Measurements from ENCODE around the gene KCNQ5. TPM values are rescaled to one million over a fixed set of nuclear protein-coding genes. Genes with fewer than 3 reads are reported as not detected.

KCNQ5 gene
- total RNA-seq, 2 experiments from 2014 or later: 2.6 to 3.9 TPM

GRCh38 chr6:72984981-72985665 lies 363.3 kb downstream of the KCNQ5 start:
- Mint-ChIP-seq H3K36me3 (ENCODE audit: low read depth) (no peaks in the 10 kb centered on the region), H3K9me3 (peaks cover 14% of the 10 kb centered on the region), H3K27me3 (no peaks in the 10 kb centered on the region), H3K27ac (no peak overlapping the region), H3K4me1 (no peaks in the 10 kb centered on the region), H3K4me3 (no peak overlapping the region)
- CTCF ChIA-PET: interaction anchor here (0.6 kb wide), 1 partner anchor 11 kb away, joined by 5 read pairs; no protein-coding TSS in a partner anchor
- POLR2A ChIA-PET: no interaction called here
- no peak for DNase-seq

DNA sequence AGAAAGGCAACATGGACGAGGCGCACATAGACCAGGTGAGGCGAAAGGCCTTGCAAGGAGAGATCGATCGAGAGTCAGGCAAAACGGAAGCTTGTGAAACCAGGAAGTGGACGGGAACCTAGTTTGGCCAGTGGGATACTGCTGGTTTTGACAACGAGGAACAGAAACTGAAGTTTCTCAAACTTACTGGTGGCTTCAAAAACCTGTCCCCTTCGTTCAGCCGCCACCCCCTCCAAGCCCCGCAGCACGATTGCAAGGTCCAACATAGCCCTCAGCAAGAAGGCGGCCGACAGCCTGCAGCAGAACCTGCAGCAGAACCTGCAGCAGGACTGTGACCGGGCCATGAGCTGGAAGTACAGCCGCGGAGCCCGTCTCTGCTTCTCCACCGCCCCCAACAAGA lies 365.4 kb downstream of the KCNQ5 start:
- H3K4me1 Mint-ChIP-seq: no peaks in the 10 kb centered on the region
- H3K27ac Mint-ChIP-seq: no peak overlapping the region
- no peaks in the 10 kb centered on the region for H3K36me3 Mint-ChIP-seq (ENCODE audit: low read depth)
- H3K27me3 Mint-ChIP-seq: no peaks in the 10 kb centered on the region
- DNase-seq: no peak
- peaks cover 14% of the 10 kb centered on the region for H3K9me3 Mint-ChIP-seq
- H3K4me3 Mint-ChIP-seq: no peak overlapping the region
- CTCF ChIA-PET: no interaction called here
- POLR2A ChIA-PET: no interaction called here

DNA sequence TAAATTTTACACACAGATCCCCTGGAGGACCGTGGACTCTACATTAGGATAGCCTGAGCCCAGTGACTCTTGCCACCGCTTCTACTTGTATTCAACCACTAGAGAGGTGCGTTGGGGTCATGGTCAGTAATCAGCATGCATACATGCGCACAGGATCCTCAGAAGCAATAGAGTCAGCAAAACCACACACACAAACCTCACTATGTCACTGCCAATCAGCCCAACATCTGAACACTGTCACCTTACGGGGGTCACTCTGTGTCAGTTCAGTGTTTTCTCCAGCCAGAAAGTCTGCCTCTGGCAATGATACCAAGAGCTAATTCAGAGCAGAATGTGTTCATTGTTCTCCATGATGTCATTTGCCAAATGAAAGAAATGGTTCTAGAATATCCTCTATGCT lies 378.1 kb downstream of the KCNQ5 start:
- H3K27ac Mint-ChIP-seq: no peak overlapping the region
- H3K4me1 Mint-ChIP-seq: no peaks in the 10 kb centered on the region
- H3K27me3 Mint-ChIP-seq: no peaks in the 10 kb centered on the region
- H3K4me3 Mint-ChIP-seq: no peak overlapping the region
- no peak for DNase-seq
- POLR2A ChIA-PET: no interaction called here
- CTCF ChIA-PET: no interaction called here
- H3K36me3 Mint-ChIP-seq (ENCODE audit: low read depth): no peaks in the 10 kb centered on the region
- no peaks in the 10 kb centered on the region for H3K9me3 Mint-ChIP-seq

- POLR2A ChIA-PET: no interaction called here
- CTCF ChIA-PET: interaction anchor here (0.6 kb wide), 1 partner anchor 1219 kb away, joined by 4 read pairs; no protein-coding TSS in a partner anchor
- H3K4me1 Mint-ChIP-seq: no peaks in the 10 kb centered on the region
- H3K27me3 Mint-ChIP-seq: no peaks in the 10 kb centered on the region
- H3K9me3 Mint-ChIP-seq: no peaks in the 10 kb centered on the region
- H3K36me3 Mint-ChIP-seq (ENCODE audit: low read depth): no peaks in the 10 kb centered on the region
- H3K27ac Mint-ChIP-seq: no peak overlapping the region
- no peak for DNase-seq
- H3K4me3 Mint-ChIP-seq: no peak overlapping the region
Observed at GRCh38 chr6:73000460-73000859, 378.6 kb downstream of the KCNQ5 start.

DNA sequence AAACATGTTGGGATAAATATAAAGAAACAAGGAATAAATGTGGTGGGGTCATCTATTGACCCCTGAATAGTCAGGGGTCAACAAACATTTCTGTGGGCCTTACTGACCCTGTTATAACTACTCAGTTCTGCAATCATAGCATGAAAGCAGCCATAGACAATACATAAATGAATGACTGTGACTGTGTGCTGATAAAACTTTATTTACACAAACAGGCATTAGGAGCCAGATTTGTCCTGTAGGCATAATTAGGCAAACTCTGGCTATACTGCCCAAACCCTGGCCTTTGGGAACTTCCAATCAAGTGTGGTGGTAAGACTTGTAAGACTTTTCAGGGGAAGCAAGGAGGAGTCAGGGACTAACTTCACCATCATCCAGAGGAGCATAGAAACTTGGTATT lies 380.7 kb downstream of the KCNQ5 start:
- Mint-ChIP-seq H3K4me1 (no peaks in the 10 kb centered on the region), H3K4me3 (no peak overlapping the region), H3K9me3 (no peaks in the 10 kb centered on the region), H3K27me3 (no peaks in the 10 kb centered on the region), H3K36me3 (ENCODE audit: low read depth) (no peaks in the 10 kb centered on the region), H3K27ac (no peak overlapping the region)
- ChIA-PET CTCF (interaction anchor here (0.6 kb wide), 1 partner anchor 225 kb away, joined by 3 read pairs; no protein-coding TSS in a partner anchor), POLR2A (no interaction called here)
- DNase-seq: no peak

DNA sequence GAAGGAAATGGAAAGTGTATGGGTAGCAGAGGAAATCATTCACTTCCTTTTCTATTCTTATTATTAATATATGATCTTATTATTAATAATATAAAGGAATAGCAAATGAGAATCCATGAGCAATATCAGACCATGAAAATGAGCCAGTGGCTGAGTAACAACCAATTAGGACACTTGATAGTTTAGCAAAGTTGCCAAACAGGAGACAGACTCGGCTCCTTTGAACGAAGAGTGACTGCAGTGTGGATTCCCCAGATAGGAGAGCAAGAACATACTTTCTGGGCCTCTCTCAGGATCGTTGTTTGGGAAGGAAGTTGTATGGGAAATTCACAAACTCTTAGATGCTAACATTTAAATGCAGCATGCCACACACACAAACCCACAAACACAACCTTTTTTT lies 381.4 kb downstream of the KCNQ5 start:
- CTCF ChIA-PET: no interaction called here
- H3K27me3 Mint-ChIP-seq: no peaks in the 10 kb centered on the region

GRCh38 chr6:73004231-73004630 lies 382.4 kb downstream of the KCNQ5 start:
- H3K4me1 Mint-ChIP-seq: no peaks in the 10 kb centered on the region
- DNase-seq: no peak
- POLR2A ChIA-PET: no interaction called here
- H3K4me3 Mint-ChIP-seq: no peak overlapping the region
- no peaks in the 10 kb centered on the region for H3K36me3 Mint-ChIP-seq (ENCODE audit: low read depth)
- H3K27ac Mint-ChIP-seq: no peak overlapping the region
- H3K27me3 Mint-ChIP-seq: no peaks in the 10 kb centered on the region
- CTCF ChIA-PET: no interaction called here
- H3K9me3 Mint-ChIP-seq: no peaks in the 10 kb centered on the region

More for the DNA sequence above, 381.4 kb downstream of the KCNQ5 start:
- H3K36me3 Mint-ChIP-seq (ENCODE audit: low read depth): no peaks in the 10 kb centered on the region
- no peak overlapping the region for H3K4me3 Mint-ChIP-seq
- no peaks in the 10 kb centered on the region for H3K4me1 Mint-ChIP-seq
- no peak overlapping the region for H3K27ac Mint-ChIP-seq
- no peaks in the 10 kb centered on the region for H3K9me3 Mint-ChIP-seq
- POLR2A ChIA-PET: no interaction called here
- DNase-seq: no peak

- DNase-seq: no peak
- Mint-ChIP-seq H3K4me3 (no peak overlapping the region), H3K36me3 (ENCODE audit: low read depth) (no peaks in the 10 kb centered on the region), H3K4me1 (no peaks in the 10 kb centered on the region), H3K27ac (no peak overlapping the region), H3K27me3 (no peaks in the 10 kb centered on the region), H3K9me3 (no peaks in the 10 kb centered on the region)
- CTCF ChIA-PET: interaction anchor here (1.0 kb wide), 1 partner anchor 296 kb away, joined by 3 read pairs; no protein-coding TSS in a partner anchor
- POLR2A ChIA-PET: no interaction called here
Observed at GRCh38 chr6:73004861-73005260, 383.0 kb downstream of the KCNQ5 start.

- no peak for DNase-seq
- Mint-ChIP-seq H3K27ac (no peak overlapping the region), H3K27me3 (no peaks in the 10 kb centered on the region), H3K4me3 (no peak overlapping the region), H3K9me3 (no peaks in the 10 kb centered on the region), H3K36me3 (ENCODE audit: low read depth) (no peaks in the 10 kb centered on the region), H3K4me1 (no peaks in the 10 kb centered on the region)
- ChIA-PET CTCF (no interaction called here), POLR2A (no interaction called here)
Observed at GRCh38 chr6:73006146-73006545, 384.3 kb downstream of the KCNQ5 start.

GRCh38 chr6:73011945-73012344 lies 390.1 kb downstream of the KCNQ5 start:
- CTCF ChIA-PET: no interaction called here

GRCh38 chr6:73017476-73017875 lies 395.6 kb downstream of the KCNQ5 start:
- DNase-seq: no peak
- H3K4me1 Mint-ChIP-seq: no peaks in the 10 kb centered on the region
- POLR2A ChIA-PET: no interaction called here
- H3K4me3 Mint-ChIP-seq: no peak overlapping the region
- H3K27ac Mint-ChIP-seq: no peak overlapping the region
- no peaks in the 10 kb centered on the region for H3K36me3 Mint-ChIP-seq (ENCODE audit: low read depth)
- no peaks in the 10 kb centered on the region for H3K27me3 Mint-ChIP-seq
- no peaks in the 10 kb centered on the region for H3K9me3 Mint-ChIP-seq
- CTCF ChIA-PET: no interaction called here

More at GRCh38 chr6:73011945-73012344, 390.1 kb downstream of the KCNQ5 start:
- H3K9me3 Mint-ChIP-seq: no peaks in the 10 kb centered on the region
- no peaks in the 10 kb centered on the region for H3K27me3 Mint-ChIP-seq
- H3K27ac Mint-ChIP-seq: no peak overlapping the region
- POLR2A ChIA-PET: no interaction called here
- no peak for DNase-seq
- H3K4me1 Mint-ChIP-seq: no peaks in the 10 kb centered on the region
- no peak overlapping the region for H3K4me3 Mint-ChIP-seq
- H3K36me3 Mint-ChIP-seq (ENCODE audit: low read depth): no peaks in the 10 kb centered on the region

GRCh38 chr6:73024598-73024997 lies 402.7 kb downstream of the KCNQ5 start:
- no peak for DNase-seq
- Mint-ChIP-seq H3K4me3 (no peak overlapping the region), H3K4me1 (no peaks in the 10 kb centered on the region), H3K9me3 (no peaks in the 10 kb centered on the region), H3K36me3 (ENCODE audit: low read depth) (no peaks in the 10 kb centered on the region), H3K27ac (no peak overlapping the region), H3K27me3 (no peaks in the 10 kb centered on the region)
- POLR2A ChIA-PET: no interaction called here
- CTCF ChIA-PET: no interaction called here

GRCh38 chr6:73027691-73028090 lies 405.8 kb downstream of the KCNQ5 start:
- Mint-ChIP-seq H3K36me3 (ENCODE audit: low read depth) (no peaks in the 10 kb centered on the region), H3K4me1 (peaks cover 2% of the 10 kb centered on the region), H3K27me3 (no peaks in the 10 kb centered on the region), H3K27ac (no peak overlapping the region), H3K9me3 (no peaks in the 10 kb centered on the region), H3K4me3 (no peak overlapping the region)
- ChIA-PET CTCF (interaction anchor here (1.0 kb wide), 1 partner anchor 14 kb away, joined by 3 read pairs; no protein-coding TSS in a partner anchor), POLR2A (no interaction called here)
- no peak for DNase-seq

DNA sequence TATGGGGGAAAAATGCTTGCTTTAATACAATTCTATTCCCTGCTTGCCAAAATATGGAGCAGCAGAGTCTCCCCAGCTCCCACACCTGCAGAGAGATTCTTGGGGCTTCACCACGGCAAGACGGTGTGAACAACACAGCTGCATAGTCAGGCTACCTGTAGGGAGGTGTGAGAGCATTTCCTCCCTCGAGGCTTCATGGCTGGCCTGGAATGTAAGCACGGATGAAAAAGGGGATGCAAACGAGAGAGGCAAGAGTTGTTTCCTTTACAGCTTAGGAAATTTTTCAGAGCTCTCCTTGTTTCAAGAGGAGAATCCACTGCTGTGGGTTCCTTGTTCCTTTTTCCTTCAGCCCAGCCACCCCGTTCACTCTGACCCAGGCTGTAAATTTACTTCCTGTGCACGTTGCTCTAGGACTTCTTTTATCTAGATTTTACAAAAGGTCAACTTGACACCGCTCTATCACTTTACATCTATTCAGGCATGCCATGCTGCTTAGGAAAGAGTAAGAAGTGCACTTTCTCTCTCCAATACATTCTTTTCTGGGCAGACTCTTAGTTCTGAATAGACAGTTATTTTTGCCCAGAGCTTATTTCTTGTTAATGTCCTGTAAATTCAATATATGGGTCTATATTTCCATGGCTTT lies 406.4 kb downstream of the KCNQ5 start:
- ChIA-PET CTCF (interaction anchor here (1.0 kb wide), 1 partner anchor 13 kb away, joined by 3 read pairs; no protein-coding TSS in a partner anchor), POLR2A (no interaction called here)
- no peaks in the 10 kb centered on the region for H3K9me3 Mint-ChIP-seq
- no peak overlapping the region for H3K27ac Mint-ChIP-seq
- H3K4me3 Mint-ChIP-seq: no peak overlapping the region
- no peaks in the 10 kb centered on the region for H3K36me3 Mint-ChIP-seq (ENCODE audit: low read depth)
- no peak for DNase-seq
- H3K4me1 Mint-ChIP-seq: peaks cover 2% of the 10 kb centered on the region
- H3K27me3 Mint-ChIP-seq: no peaks in the 10 kb centered on the region
